Muscle of leg (tissue), 11 donors: ENCODE measurements around the gene NRG3. TPM values are rescaled to one million over a fixed set of nuclear protein-coding genes. Genes with fewer than 3 reads are reported as not detected.

Source experiments
- DNase-seq: peaks from one replicate; pipeline ENCODE4 v3.0.0; 2013
- H3K27ac ChIP-seq: one replicate; pipeline ENCODE4 v1.5.1; 2013; ENCODE audit warnings: mild to moderate bottlenecking, low read length, control low read depth
- H3K27me3 ChIP-seq: one replicate; pipeline ENCODE4 v1.6.1; 2013; ENCODE audit warnings: low read length; ENCODE audit not compliant: control insufficient read depth, insufficient read depth
- H3K36me3 ChIP-seq: one replicate; pipeline ENCODE4 v1.6.1; 2013; ENCODE audit warnings: low read length; ENCODE audit not compliant: control insufficient read depth, insufficient read depth
- H3K4me1 ChIP-seq: one replicate; pipeline ENCODE4 v1.6.1; 2013; ENCODE audit warnings: low read length; ENCODE audit not compliant: control insufficient read depth, insufficient read depth
- H3K4me3 ChIP-seq: one replicate; pipeline ENCODE4 v1.5.1; 2013; ENCODE audit warnings: low read length, control low read depth
- H3K9me3 ChIP-seq: replicated peaks from 2 replicates; pipeline ENCODE4 v1.6.1; 2013; ENCODE audit warnings: low read depth, low read length; ENCODE audit not compliant: control insufficient read depth
- WGBS: methylation state at CpG from one replicate; pipeline ENCODE4 v1.1.5; 2013; ENCODE audit warnings: missing lambda C conversion rate; ENCODE audit not compliant: insufficient coverage; 5-methylcytosine and 5-hydroxymethylcytosine counted together
- polyA plus RNA-seq, 8 donors: library from polyadenylated mRNA; unstranded; fragments of 120-200 nt; gene quantifications; one replicate each; pipeline versions ENCODE4 v1.2.1 to v1.2.3, GENCODE V29; 2013; ENCODE audit warnings: inconsistent platforms in 1 of 8, low replicate concordance in 1 of 8; ENCODE audit not compliant: insufficient read length in 8 of 8, insufficient read depth in 1 of 8
- total RNA-seq: library from RNA; stranded (reverse); fragments of 120-200 nt; gene quantifications from one replicate; pipeline ENCODE4 v1.2.4, GENCODE V29; 2013

The NRG3 gene
- total and polyA plus RNA-seq, 9 donors = 0.04 to 0.60 (median 0.18) TPM

DNA sequence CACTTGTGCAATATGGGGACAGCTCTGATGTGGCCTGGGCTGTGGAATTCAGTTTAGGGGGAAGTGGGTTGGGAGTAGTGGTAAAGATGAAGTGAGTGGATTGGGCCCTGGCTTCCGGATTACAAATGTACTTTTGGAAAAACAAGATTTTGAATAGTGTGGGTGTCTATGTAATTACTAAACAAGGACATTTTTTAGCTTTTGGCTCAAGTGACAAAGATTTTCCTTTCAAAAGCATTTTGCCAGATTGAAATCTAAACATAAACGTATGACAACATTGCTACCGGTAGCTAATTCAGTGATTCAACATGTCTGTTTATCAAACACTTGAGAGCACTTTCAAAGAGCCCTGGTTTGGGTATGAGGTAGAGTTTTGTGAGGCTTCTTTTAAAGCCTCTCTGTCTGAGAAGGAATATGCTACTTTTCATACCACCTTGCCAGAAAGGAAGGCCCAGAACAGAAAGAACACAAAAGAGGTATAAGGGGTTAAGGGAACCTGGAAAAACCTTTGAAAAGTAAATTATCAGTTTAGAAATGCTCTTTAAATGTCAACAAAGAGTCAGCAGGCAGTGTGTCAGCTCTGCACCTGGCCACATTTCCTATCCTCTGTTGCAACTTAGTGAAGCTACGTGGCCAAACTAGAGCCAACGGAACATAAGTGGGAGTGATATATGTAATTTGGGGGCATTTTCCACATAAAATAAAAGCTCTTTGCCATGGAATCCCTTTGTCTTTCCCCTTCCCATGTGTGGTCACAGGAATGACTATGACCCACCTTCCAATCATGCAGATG, 516.1 kb downstream of the NRG3 start:
- H3K4me1 ChIP-seq = no peaks in the 10 kb centered on the region
- no peaks in the 10 kb centered on the region for H3K9me3 ChIP-seq
- no peak overlapping the region for H3K4me3 ChIP-seq
- no peaks in the 10 kb centered on the region for H3K36me3 ChIP-seq
- DNase-seq = no peak
- H3K27me3 ChIP-seq = no peaks in the 10 kb centered on the region
- WGBS = 40% methylated on average over 1 of the region's 5 CpGs
- H3K27ac ChIP-seq = no peak overlapping the region

DNA sequence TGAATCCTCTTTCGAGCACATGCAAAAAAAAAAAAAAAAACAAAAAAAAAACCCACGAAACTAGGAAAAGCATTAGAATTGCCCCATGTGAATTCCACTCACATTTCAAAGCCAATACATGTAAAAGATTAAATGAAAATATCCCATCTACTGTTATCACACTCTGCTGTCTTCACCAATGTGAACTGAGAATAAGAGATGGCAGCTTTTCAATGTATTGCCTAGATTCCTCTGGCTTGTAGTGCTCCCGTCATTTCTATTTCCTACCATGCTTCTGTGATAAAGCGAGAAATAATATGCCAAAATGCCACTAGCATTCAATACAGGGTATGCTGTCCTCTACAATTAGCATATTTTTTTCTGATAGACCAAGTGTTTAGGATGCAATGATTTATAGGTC, 517.0 kb downstream of the NRG3 start:
- no peak for DNase-seq
- WGBS = no CpG with 5 or more reads among the region's 4 CpGs
- Histone ChIP-seq H3K27ac (no peak overlapping the region), H3K4me1 (no peaks in the 10 kb centered on the region), H3K27me3 (no peaks in the 10 kb centered on the region), H3K4me3 (no peak overlapping the region), H3K9me3 (no peaks in the 10 kb centered on the region), H3K36me3 (no peaks in the 10 kb centered on the region)

DNA sequence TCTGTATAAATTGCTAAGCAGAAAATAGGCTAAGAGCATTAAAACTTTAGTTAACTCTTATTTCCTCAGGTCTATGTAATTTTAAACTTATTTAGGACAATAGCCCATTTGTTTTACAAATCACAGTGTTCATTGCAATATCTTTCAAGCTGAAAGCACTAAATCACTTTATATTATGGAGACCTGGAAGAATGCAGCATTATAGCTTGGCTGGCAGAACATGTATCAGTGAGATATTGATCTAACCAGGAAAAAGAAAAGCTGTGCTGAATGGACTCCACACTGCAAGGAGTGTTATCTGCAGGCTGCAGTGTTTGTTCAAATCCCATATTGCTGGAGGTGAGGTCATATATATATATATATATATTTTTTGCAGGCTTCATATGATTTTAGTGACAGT, 517.5 kb downstream of the NRG3 start:
- Histone ChIP-seq H3K27ac (no peak overlapping the region), H3K4me1 (no peaks in the 10 kb centered on the region), H3K4me3 (no peak overlapping the region), H3K27me3 (no peaks in the 10 kb centered on the region), H3K9me3 (no peaks in the 10 kb centered on the region), H3K36me3 (no peaks in the 10 kb centered on the region)
- DNase-seq = no peak

DNA sequence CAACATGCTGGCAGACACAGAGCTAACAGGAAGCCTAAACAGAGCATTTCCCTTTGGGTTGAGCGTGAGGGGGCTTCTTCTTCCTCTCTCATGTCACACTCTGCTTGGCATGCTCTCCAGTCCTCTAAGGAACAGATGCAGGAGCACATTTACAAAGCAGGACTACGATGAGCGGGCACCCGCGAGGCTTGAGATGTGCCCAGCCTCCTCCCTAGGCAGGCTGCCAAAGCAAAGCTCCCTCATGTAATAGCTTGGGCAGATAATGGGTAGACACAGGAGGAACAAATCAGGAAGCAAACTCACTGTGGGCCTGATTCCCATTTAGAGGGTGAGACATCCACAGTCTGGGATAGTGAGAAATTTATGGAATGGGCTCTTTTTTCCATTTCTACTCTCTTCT, 519.1 kb downstream of the NRG3 start:
- H3K27me3 ChIP-seq = no peaks in the 10 kb centered on the region
- H3K36me3 ChIP-seq = no peaks in the 10 kb centered on the region
- no peaks in the 10 kb centered on the region for H3K9me3 ChIP-seq
- no peak overlapping the region for H3K4me3 ChIP-seq
- 80% methylated on average over 1 of the region's 5 CpGs for WGBS
- no peak overlapping the region for H3K27ac ChIP-seq
- DNase-seq = peak; percentile 12
- H3K4me1 ChIP-seq = no peaks in the 10 kb centered on the region

DNA sequence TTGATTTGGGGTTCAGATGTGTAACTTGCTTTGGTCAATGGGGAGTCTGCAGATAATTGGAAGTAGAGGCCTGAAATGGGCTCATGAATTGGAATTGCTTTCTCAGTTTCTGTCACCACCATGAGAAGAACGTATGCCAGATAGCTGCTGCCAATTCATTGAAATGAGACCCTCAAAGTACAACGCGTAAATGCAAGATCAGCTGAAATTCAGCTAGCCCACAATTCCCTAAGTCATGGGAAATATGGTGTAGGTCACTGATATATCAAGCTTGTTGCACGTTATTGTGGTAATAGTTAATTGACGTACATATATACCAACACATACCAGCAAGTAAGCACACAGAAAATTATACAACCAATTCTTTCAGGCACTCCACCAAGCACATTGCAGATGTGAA, 520.0 kb downstream of the NRG3 start:
- WGBS = 83% methylated on average over 1 of the region's 5 CpGs
- no peaks in the 10 kb centered on the region for H3K9me3 ChIP-seq
- H3K4me1 ChIP-seq = no peaks in the 10 kb centered on the region
- no peaks in the 10 kb centered on the region for H3K36me3 ChIP-seq
- no peak overlapping the region for H3K27ac ChIP-seq
- DNase-seq = no peak
- no peak overlapping the region for H3K4me3 ChIP-seq
- no peaks in the 10 kb centered on the region for H3K27me3 ChIP-seq

- Histone ChIP-seq H3K27me3 (no peaks in the 10 kb centered on the region), H3K4me3 (no peak overlapping the region)
- no peak for DNase-seq
Measured at GRCh38 chr10:82396886-82397285, 521.9 kb downstream of the NRG3 start.

GRCh38 chr10:82397854-82398253, 522.9 kb downstream of the NRG3 start:
- no peaks in the 10 kb centered on the region for H3K9me3 ChIP-seq
- WGBS = 50% methylated on average over 1 of the region's 1 CpG
- no peak overlapping the region for H3K27ac ChIP-seq
- DNase-seq = peak; percentile 8
- no peaks in the 10 kb centered on the region for H3K4me1 ChIP-seq
- no peak overlapping the region for H3K4me3 ChIP-seq
- no peaks in the 10 kb centered on the region for H3K27me3 ChIP-seq
- no peaks in the 10 kb centered on the region for H3K36me3 ChIP-seq

More at GRCh38 chr10:82396886-82397285, 521.9 kb downstream of the NRG3 start:
- H3K36me3 ChIP-seq = no peaks in the 10 kb centered on the region
- no peaks in the 10 kb centered on the region for H3K9me3 ChIP-seq
- no peak overlapping the region for H3K27ac ChIP-seq
- no peaks in the 10 kb centered on the region for H3K4me1 ChIP-seq

DNA sequence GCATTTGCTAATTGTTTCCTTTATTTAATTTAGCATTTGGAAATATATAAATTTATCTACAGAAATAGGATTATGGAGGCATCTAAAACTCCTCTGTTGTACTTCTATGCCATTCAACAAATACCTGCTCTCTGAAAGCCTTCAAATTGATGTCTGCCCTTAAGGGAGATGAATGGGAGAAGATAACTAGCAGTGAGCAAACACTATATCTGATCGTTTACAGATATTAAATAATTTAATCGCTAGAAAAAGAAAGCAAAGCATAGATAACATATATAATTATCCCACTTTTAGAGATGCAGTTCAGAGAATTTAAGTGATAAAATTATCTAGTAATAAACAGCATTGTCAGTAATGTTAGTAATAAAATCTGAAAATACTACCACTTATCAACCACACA, 524.9 kb downstream of the NRG3 start:
- H3K27ac ChIP-seq = no peak overlapping the region
- DNase-seq = no peak
- no peaks in the 10 kb centered on the region for H3K4me1 ChIP-seq
- H3K4me3 ChIP-seq = no peak overlapping the region
- no CpG with 5 or more reads among the region's 2 CpGs for WGBS
- H3K27me3 ChIP-seq = no peaks in the 10 kb centered on the region
- no peaks in the 10 kb centered on the region for H3K9me3 ChIP-seq
- H3K36me3 ChIP-seq = no peaks in the 10 kb centered on the region

GRCh38 chr10:82400841-82401240, 525.8 kb downstream of the NRG3 start:
- Histone ChIP-seq H3K4me1 (no peaks in the 10 kb centered on the region), H3K4me3 (no peak overlapping the region), H3K9me3 (no peaks in the 10 kb centered on the region), H3K27ac (no peak overlapping the region), H3K27me3 (no peaks in the 10 kb centered on the region), H3K36me3 (no peaks in the 10 kb centered on the region)
- no CpG with 5 or more reads among the region's 1 CpG for WGBS
- DNase-seq = no peak

- Histone ChIP-seq H3K4me3 (no peak overlapping the region), H3K4me1 (no peaks in the 10 kb centered on the region), H3K27ac (no peak overlapping the region), H3K36me3 (no peaks in the 10 kb centered on the region), H3K9me3 (no peaks in the 10 kb centered on the region), H3K27me3 (no peaks in the 10 kb centered on the region)
- DNase-seq = no peak
- WGBS = 50% methylated on average over 1 of the region's 4 CpGs
Measured at GRCh38 chr10:82402906-82403401, 528.0 kb downstream of the NRG3 start.

DNA sequence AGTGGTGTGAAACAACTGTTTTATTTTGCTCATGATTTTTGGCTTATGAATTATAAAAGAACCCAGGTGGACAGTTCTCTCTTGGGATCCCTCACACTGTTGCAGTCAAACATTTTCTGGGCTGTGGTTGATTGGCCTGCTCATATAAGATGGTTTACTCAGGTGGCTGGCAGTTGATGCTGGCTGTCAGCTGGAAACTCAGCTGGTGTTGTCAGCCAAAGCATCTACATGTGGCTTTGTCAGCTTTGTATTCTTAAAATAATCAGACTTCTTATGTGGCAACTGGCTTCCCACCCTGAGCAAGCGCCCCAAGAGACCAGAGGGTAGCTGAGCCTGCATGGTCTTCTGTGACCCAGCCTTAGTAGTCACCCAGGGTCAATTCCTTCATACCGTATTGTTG, 534.7 kb downstream of the NRG3 start:
- H3K4me1 ChIP-seq = no peaks in the 10 kb centered on the region
- peak; percentile 24 for DNase-seq
- H3K4me3 ChIP-seq = no peak overlapping the region
- 86% methylated on average over 1 of the region's 2 CpGs for WGBS
- H3K27ac ChIP-seq = no peak overlapping the region
- H3K27me3 ChIP-seq = no peaks in the 10 kb centered on the region
- H3K36me3 ChIP-seq = no peaks in the 10 kb centered on the region
- no peaks in the 10 kb centered on the region for H3K9me3 ChIP-seq
